Measurements from ENCODE around the gene ICOSLG. TPM values are rescaled to one million over a fixed set of nuclear protein-coding genes. Genes with fewer than 3 reads are reported as not detected.
"Not testable (repeated sequence)": the region's sequence is repeated elsewhere in the genome, so short reads cannot be mapped to it uniquely, and the experiment has no call there.

The ICOSLG gene, protein sequence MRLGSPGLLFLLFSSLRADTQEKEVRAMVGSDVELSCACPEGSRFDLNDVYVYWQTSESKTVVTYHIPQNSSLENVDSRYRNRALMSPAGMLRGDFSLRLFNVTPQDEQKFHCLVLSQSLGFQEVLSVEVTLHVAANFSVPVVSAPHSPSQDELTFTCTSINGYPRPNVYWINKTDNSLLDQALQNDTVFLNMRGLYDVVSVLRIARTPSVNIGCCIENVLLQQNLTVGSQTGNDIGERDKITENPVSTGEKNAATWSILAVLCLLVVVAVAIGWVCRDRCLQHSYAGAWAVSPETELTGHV
- 1 to 10 TPM; 1.3 to 2.4 (median 1.7) TPM for total RNA-seq

- TF ChIP-seq, protein P1, sequence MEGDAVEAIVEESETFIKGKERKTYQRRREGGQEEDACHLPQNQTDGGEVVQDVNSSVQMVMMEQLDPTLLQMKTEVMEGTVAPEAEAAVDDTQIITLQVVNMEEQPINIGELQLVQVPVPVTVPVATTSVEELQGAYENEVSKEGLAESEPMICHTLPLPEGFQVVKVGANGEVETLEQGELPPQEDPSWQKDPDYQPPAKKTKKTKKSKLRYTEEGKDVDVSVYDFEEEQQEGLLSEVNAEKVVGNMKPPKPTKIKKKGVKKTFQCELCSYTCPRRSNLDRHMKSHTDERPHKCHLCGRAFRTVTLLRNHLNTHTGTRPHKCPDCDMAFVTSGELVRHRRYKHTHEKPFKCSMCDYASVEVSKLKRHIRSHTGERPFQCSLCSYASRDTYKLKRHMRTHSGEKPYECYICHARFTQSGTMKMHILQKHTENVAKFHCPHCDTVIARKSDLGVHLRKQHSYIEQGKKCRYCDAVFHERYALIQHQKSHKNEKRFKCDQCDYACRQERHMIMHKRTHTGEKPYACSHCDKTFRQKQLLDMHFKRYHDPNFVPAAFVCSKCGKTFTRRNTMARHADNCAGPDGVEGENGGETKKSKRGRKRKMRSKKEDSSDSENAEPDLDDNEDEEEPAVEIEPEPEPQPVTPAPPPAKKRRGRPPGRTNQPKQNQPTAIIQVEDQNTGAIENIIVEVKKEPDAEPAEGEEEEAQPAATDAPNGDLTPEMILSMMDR (IDR thresholded peaks at IDR 0.05; ENCODE audit: low read depth) = not testable (repeated sequence)
Observed at GRCh38 chr21:44240842-44241241, at the start of gene ICOSLG. Gene ICOSLG (minus strand): TSS chr21:44240943. CDS start chr21:44240817, 126 bp downstream.

GRCh38 chr21:44289381-44290010, 48.8 kb upstream of the ICOSLG start:
- TF ChIP-seq, protein P1 (IDR thresholded peaks at IDR 0.05; ENCODE audit: low read depth) = no peak

- TF ChIP-seq, protein P1 (IDR thresholded peaks at IDR 0.05; ENCODE audit: low read depth) = no peak
Observed at GRCh38 chr21:44288251-44289110, 47.7 kb upstream of the ICOSLG start.

- TF ChIP-seq, protein P1 (IDR thresholded peaks at IDR 0.05; ENCODE audit: low read depth) = no peak
Observed at GRCh38 chr21:44286716-44287632, 46.2 kb upstream of the ICOSLG start.

GRCh38 chr21:44286086-44286715, 45.5 kb upstream of the ICOSLG start:
- TF ChIP-seq, protein P1 (IDR thresholded peaks at IDR 0.05; ENCODE audit: low read depth) = no peak

- TF ChIP-seq, protein P1 (IDR thresholded peaks at IDR 0.05; ENCODE audit: low read depth) = no peak
Observed at GRCh38 chr21:44285138-44285992, 44.6 kb upstream of the ICOSLG start, which contains the start of gene AIRE. Gene AIRE (plus strand): TSS chr21:44285876. CDS start chr21:44286007, 131 bp downstream.

All from subcutaneous adipose tissue (tissue), 4 donors.